HL-60 (cell line): Measurements from ENCODE around the gene MOB3B.

Experiments used
- DNase-seq, 2 experiments: peaks; one replicate each; pipeline ENCODE4 v3.0.0-alpha.2; 2010 to 2020; ENCODE audit warnings: low read depth in 1 of 2, low spot score in 1 of 2
- H3K27ac ChIP-seq: fragments of 250-450 bp; sonication (Bioruptor Pico); replicated peaks from 2 replicates; pipeline ENCODE4 v1.5.1; 2020; ENCODE audit warnings: mild to moderate bottlenecking, moderate library complexity
- H3K27me3 ChIP-seq: fragments of 250-450 bp; sonication (Bioruptor Pico); 2 replicates; pipeline ENCODE4 v1.5.1; 2021; ENCODE audit warnings: mild to moderate bottlenecking, moderate library complexity; ENCODE audit not compliant: insufficient read depth, poor library complexity, severe bottlenecking
- H3K4me3 ChIP-seq: replicated peaks from 2 replicates; pipeline ENCODE4 v1.5.1; 2011; ENCODE audit warnings: mild to moderate bottlenecking, control low read depth, low read length; ENCODE audit not compliant: insufficient read depth
- GABPA ChIP-seq: IDR thresholded peaks from 2 replicates; pipeline ENCODE4 v1.6.1; 2012; ENCODE audit warnings: low read depth
- POLR2AphosphoS5 ChIP-seq: IDR thresholded peaks from 2 replicates; pipeline ENCODE4 v1.6.1; 2012; ENCODE audit warnings: low read depth
- REST ChIP-seq: IDR thresholded peaks from 2 replicates; pipeline ENCODE4 v1.6.1; 2012; ENCODE audit warnings: low read depth; ENCODE audit not compliant: insufficient replicate concordance
- SPI1 ChIP-seq: IDR thresholded peaks from 2 replicates; pipeline ENCODE4 v1.6.1; 2012; ENCODE audit warnings: low read depth, mild to moderate bottlenecking, borderline replicate concordance
- TF ChIP-seq, protein P1 (sequence below): IDR thresholded peaks from one replicate; pipeline ENCODE4 v1.5.1; 2011; ENCODE audit warnings: low read length, control low read depth, inconsistent platforms; ENCODE audit not compliant: insufficient read depth

MOB3B gene

GRCh38 chr9:27476870-27477515 is 52.6 kb downstream of the MOB3B start:
- Histone ChIP-seq H3K27ac (no peak overlapping the region), H3K27me3 (no peaks in the 10 kb centered on the region), H3K4me3 (no peak overlapping the region)
- no peak for DNase-seq
- TF ChIP-seq GABPA, result no peak
- TF ChIP-seq SPI1, result no peak
- TF ChIP-seq, protein P1, sequence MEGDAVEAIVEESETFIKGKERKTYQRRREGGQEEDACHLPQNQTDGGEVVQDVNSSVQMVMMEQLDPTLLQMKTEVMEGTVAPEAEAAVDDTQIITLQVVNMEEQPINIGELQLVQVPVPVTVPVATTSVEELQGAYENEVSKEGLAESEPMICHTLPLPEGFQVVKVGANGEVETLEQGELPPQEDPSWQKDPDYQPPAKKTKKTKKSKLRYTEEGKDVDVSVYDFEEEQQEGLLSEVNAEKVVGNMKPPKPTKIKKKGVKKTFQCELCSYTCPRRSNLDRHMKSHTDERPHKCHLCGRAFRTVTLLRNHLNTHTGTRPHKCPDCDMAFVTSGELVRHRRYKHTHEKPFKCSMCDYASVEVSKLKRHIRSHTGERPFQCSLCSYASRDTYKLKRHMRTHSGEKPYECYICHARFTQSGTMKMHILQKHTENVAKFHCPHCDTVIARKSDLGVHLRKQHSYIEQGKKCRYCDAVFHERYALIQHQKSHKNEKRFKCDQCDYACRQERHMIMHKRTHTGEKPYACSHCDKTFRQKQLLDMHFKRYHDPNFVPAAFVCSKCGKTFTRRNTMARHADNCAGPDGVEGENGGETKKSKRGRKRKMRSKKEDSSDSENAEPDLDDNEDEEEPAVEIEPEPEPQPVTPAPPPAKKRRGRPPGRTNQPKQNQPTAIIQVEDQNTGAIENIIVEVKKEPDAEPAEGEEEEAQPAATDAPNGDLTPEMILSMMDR, result no peak
- TF ChIP-seq POLR2AphosphoS5, result no peak
- TF ChIP-seq REST, result no peak

- DNase-seq, result no peak
- TF ChIP-seq, protein P1, result no peak
- TF ChIP-seq SPI1, result no peak
- TF ChIP-seq GABPA, result no peak
- TF ChIP-seq POLR2AphosphoS5, result no peak
- no peak for TF ChIP-seq REST
- Histone ChIP-seq H3K27me3 (no peaks in the 10 kb centered on the region), H3K4me3 (no peak overlapping the region), H3K27ac (no peak overlapping the region)
Measured at GRCh38 chr9:27475057-27475595, 54.5 kb downstream of the MOB3B start.

GRCh38 chr9:27474305-27474704 is 55.3 kb downstream of the MOB3B start:
- Histone ChIP-seq H3K27me3 (no peaks in the 10 kb centered on the region), H3K4me3 (no peak overlapping the region), H3K27ac (no peak overlapping the region)
- no peak for TF ChIP-seq GABPA
- TF ChIP-seq, protein P1, result no peak
- TF ChIP-seq REST, result no peak
- no peak for TF ChIP-seq SPI1
- TF ChIP-seq POLR2AphosphoS5, result no peak
- DNase-seq, result no peak
